ENCODE data around the gene DEFB123.

The DEFB123 gene

GRCh38 chr20:31430568-31431115, 9.8 kb upstream of the DEFB123 start:
- Histone ChIP-seq H3K27me3 (ENCODE audit: control insufficient read depth, insufficient read depth, low read length) (no peaks in the 10 kb centered on the region), H3K79me2 (no peaks in the 10 kb centered on the region), H3K4me2 (ENCODE audit: low read length) (no peak overlapping the region), H2AFZ (no peak overlapping the region), H3K9me3 (ENCODE audit: control insufficient read depth, low read length) (no peaks in the 10 kb centered on the region), H3K36me3 (ENCODE audit: control insufficient read depth, insufficient read depth, low read length) (no peaks in the 10 kb centered on the region), H3K27ac (no peak overlapping the region), H3K4me3 (ENCODE audit: low read depth, low read length) (no peak overlapping the region), H3K4me1 (no peaks in the 10 kb centered on the region), H3K9ac (no peak overlapping the region)
- no peak for TF ChIP-seq CTCF (IDR thresholded peaks at IDR 0.05)

GRCh38 chr20:31446084-31446819, 5.8 kb downstream of the DEFB123 start:
- Histone ChIP-seq H3K4me1 (no peaks in the 10 kb centered on the region), H3K4me2 (ENCODE audit: low read length) (no peak overlapping the region), H2AFZ (no peak overlapping the region), H3K36me3 (ENCODE audit: control insufficient read depth, insufficient read depth, low read length) (no peaks in the 10 kb centered on the region), H3K9me3 (ENCODE audit: control insufficient read depth, low read length) (no peaks in the 10 kb centered on the region), H3K27ac (no peak overlapping the region), H3K79me2 (no peaks in the 10 kb centered on the region), H3K27me3 (ENCODE audit: control insufficient read depth, insufficient read depth, low read length) (no peaks in the 10 kb centered on the region), H3K4me3 (ENCODE audit: low read depth, low read length) (no peak overlapping the region), H3K9ac (no peak overlapping the region)
- no peak for TF ChIP-seq CTCF (IDR thresholded peaks at IDR 0.05)

- Histone ChIP-seq H3K27ac (no peak overlapping the region), H3K36me3 (ENCODE audit: control insufficient read depth, insufficient read depth, low read length) (no peaks in the 10 kb centered on the region), H3K4me3 (ENCODE audit: low read depth, low read length) (no peak overlapping the region), H3K9ac (no peak overlapping the region), H3K9me3 (ENCODE audit: control insufficient read depth, low read length) (no peaks in the 10 kb centered on the region), H3K79me2 (no peaks in the 10 kb centered on the region), H3K27me3 (ENCODE audit: control insufficient read depth, insufficient read depth, low read length) (no peaks in the 10 kb centered on the region), H2AFZ (no peak overlapping the region), H3K4me1 (no peaks in the 10 kb centered on the region), H3K4me2 (ENCODE audit: low read length) (no peak overlapping the region)
- TF ChIP-seq CTCF (IDR thresholded peaks at IDR 0.05) = no peak
Observed at GRCh38 chr20:31449511-31450414, 9.3 kb downstream of the DEFB123 start.

- no peak overlapping the region for H3K9ac ChIP-seq
- no peak overlapping the region for H3K27ac ChIP-seq
- H3K4me2 ChIP-seq (ENCODE audit: low read length) = no peak overlapping the region
- no peaks in the 10 kb centered on the region for H3K27me3 ChIP-seq (ENCODE audit: control insufficient read depth, insufficient read depth, low read length)
- H2AFZ ChIP-seq = no peak overlapping the region
- no peaks in the 10 kb centered on the region for H3K79me2 ChIP-seq
- no peak overlapping the region for H3K4me3 ChIP-seq (ENCODE audit: low read depth, low read length)
- H3K9me3 ChIP-seq (ENCODE audit: control insufficient read depth, low read length) = no peaks in the 10 kb centered on the region
- no peaks in the 10 kb centered on the region for H3K36me3 ChIP-seq (ENCODE audit: control insufficient read depth, insufficient read depth, low read length)
- no peaks in the 10 kb centered on the region for H3K4me1 ChIP-seq
- TF ChIP-seq CTCF (IDR thresholded peaks at IDR 0.05) = no peak
Observed at GRCh38 chr20:31452575-31452974, 12.1 kb downstream of the DEFB123 start.

Data from parathyroid adenoma (tissue), 2 donors.